Panc1 (cell line): ENCODE measurements around the gene CCSER2.

ENCODE experiments used
- TCF7L2 ChIP-seq: IDR thresholded peaks from 2 replicates; pipeline ENCODE4 v1.6.1; 2011; ENCODE audit warnings: mild to moderate bottlenecking, low read depth, low read length, inconsistent platforms
- TF ChIP-seq, protein P1 (sequence below): fragments of 450-650 bp; IDR thresholded peaks from 2 replicates; pipeline ENCODE4 v1.5.1; 2017; ENCODE audit warnings: mild to moderate bottlenecking

DNA sequence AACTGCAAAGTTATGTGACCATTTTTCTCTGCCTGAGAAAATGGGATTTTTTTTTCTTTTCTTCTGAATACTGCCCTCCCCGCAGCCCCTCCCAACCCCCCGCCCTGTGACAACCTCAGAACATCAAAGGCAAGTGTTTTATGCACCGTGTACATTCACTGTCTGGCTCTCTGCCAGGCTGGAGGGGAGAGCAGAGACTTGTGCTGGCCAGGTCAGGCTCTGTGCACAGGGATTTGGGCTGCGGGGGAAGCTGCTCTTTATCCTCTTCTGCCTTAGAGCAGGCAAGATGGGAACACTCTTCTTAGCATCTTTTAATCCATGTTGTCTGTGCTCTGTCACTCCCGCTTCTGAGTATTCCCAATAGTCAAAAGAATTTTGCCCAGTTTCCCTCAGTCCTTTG is 195.1 kb downstream of the CCSER2 start:
- TF ChIP-seq, protein P1, sequence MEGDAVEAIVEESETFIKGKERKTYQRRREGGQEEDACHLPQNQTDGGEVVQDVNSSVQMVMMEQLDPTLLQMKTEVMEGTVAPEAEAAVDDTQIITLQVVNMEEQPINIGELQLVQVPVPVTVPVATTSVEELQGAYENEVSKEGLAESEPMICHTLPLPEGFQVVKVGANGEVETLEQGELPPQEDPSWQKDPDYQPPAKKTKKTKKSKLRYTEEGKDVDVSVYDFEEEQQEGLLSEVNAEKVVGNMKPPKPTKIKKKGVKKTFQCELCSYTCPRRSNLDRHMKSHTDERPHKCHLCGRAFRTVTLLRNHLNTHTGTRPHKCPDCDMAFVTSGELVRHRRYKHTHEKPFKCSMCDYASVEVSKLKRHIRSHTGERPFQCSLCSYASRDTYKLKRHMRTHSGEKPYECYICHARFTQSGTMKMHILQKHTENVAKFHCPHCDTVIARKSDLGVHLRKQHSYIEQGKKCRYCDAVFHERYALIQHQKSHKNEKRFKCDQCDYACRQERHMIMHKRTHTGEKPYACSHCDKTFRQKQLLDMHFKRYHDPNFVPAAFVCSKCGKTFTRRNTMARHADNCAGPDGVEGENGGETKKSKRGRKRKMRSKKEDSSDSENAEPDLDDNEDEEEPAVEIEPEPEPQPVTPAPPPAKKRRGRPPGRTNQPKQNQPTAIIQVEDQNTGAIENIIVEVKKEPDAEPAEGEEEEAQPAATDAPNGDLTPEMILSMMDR: no peak
- no peak for TF ChIP-seq TCF7L2
